GM21529 (cell line): Measurements from ENCODE around the gene SYCP2L.
"Not testable (repeated sequence)": the region's sequence is repeated elsewhere in the genome, so short reads cannot be mapped to it uniquely, and the experiment has no call there.

Experiments
- ATAC-seq: cut with Tn5 transposase; IDR thresholded peaks from one replicate; pipeline ENCODE4 v1.9.1; 2021; ENCODE audit not compliant: unreplicated experiment

SYCP2L gene

GRCh38 chr6:10877871-10878270 is 9.0 kb upstream of the SYCP2L start:
- ATAC-seq = no peak

DNA sequence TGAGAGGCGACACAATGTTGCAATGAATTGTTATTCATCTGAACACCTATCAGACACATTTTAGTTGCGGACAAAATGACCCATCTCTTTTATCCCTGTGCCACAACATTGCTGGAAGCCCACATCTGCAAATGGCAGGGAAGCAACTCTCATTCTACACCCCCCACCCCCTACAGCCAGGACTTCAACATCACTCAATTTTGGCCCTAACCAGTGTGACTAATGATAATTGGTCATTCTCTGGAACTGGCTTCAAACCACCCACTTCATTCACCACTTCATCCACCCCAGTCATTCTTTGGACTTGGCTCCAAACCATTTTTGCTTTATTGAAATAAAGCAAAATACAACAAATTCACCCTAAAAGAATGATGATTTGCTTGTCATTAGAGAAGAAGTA is 6.5 kb upstream of the SYCP2L start:
- no peak for ATAC-seq

DNA sequence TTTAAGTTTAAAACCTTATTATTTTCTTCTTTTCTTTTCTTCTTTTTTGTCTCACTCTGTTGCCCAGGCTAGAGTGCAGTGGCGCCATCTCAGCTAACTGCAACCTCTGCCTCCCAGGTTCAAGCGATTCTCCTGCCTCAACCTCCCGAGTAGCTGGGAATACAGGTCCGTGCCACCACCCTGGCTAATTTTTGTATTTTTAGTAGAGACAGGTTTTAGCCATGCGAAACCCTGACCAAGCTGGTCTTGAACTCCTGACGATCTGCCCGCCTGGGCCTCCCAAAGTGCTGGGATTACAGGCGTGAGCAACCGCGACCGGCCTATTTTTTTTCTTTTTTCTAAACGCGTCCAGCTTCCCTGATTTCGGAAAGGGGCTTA is 4.6 kb upstream of the SYCP2L start:
- not testable (repeated sequence) for ATAC-seq

DNA sequence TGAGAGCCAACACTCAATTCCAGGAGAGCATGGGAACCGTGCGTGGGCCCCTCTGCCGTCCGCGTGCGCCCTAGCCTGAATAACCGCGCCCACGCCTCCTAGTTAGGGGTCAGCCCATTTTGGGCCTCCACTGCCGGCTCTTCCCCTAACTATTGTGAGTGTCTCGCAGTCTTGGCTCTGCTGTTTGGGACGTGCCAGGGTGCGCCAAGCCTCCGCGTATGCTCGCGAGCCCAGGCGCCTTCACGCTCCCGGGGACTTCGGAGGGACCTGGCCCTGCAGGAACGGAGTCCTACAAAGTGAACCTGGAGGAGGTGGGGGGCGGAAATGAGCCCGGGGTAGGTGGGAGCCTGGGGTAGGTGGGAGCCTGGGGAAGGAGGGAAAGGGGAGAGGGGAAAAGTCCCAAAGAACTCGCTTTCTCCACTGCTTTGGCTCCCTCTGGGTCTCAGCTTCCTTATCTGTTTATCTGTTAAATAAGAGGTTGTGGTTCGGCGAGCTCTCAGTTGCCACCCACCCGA is 4.1 kb upstream of the SYCP2L start:
- ATAC-seq = no peak

DNA sequence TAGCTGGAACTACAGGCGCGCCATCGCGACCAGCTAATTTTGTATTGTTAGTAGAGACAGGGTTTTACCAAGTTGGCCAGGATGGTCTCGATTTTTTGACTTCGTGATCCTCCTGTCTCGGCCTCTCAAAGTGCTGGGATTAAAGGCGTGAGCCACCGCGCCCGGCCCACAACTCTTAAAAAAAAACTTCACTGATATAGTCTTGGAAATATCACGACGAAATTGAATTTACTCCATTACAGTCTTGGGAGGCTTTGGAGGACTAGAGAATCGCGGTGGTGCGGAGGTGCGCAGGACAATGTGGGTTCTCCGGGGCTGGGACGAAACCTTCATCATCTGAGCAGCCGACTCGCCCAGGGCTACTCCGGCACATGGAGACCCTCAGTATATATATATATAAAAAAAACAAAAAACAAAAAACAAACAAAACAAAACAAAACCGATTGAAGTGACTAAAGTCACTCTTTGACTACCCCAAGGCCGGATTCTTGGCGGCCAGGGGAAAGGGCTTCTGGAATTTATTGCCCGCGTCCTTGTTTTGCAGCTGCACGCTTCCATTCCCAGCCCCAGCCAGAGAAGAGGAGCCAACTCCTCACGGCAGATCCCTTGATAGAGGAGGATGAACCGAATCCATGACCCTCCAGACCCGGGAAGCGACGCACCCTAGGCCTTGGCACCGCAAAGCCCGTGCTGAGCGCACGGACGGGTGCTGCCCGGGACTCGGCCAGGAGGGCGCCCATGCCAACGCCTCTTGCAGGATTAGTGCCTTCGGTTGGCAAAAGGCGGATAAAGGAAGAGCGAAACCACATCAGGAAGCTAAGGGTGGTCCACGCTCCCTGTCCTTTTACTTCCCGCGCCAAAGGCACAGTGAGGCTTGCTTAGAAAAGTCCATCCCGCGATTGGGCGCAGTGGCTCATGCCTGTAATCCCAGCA is 3.3 kb upstream of the SYCP2L start:
- no peak for ATAC-seq

GRCh38 chr6:10884245-10884972 is 2.4 kb upstream of the SYCP2L start:
- no peak for ATAC-seq

DNA sequence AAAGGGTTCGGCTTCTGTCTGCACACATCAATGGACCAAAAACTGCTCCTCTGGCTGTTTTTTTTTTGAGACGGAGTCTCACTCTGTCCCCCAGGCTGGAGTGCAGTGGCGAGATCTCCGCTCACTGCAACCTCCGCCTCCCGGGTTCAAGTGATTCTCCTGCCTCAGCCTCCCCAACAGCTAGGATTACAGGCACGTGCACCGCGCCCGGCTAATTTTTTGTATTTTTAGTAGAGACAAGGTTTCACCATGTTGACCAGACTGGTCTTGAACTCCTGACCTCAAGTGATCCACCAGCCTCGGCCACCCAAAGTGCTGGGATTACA is 524 bp upstream of the SYCP2L start:
- not testable (repeated sequence) for ATAC-seq

DNA sequence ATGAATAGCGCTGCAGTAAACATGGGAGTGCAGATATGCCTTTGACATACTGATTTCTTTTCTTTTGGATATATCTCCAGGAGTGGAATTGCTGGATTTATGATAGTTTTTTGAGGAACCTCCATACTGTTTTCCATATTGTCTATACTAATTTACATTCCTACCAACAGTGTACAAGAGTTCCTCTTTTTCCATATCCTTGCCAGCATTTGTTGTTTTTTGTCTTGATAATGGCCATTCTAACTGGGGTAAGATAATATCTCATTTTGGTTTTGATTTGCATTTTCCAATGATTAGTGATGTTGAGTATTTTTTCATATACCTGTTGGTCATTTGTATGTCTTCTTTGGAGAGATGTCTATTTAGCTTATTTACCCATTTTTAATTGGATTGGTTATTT is 3.3 kb downstream of the SYCP2L start:
- no peak for ATAC-seq

DNA sequence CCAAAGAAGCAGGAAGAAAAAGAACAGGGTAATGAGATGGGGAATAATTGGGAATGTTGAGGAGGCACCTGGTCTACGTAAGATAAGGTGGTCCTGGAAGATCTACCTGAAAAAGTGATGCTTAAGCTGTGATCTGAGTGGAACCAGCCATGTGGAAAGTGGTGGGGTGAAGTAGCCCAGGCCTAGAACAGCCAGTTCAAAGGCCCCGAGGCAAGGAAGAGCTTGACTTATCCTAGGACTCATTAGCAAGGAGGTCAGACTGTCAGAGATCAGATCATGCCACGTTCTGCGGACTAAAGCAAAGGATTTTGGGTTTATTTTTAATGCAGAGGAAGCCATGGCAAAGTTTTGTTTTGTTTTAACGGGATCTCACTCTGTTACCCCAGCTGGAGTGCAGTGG is 5.1 kb downstream of the SYCP2L start:
- ATAC-seq = no peak

DNA sequence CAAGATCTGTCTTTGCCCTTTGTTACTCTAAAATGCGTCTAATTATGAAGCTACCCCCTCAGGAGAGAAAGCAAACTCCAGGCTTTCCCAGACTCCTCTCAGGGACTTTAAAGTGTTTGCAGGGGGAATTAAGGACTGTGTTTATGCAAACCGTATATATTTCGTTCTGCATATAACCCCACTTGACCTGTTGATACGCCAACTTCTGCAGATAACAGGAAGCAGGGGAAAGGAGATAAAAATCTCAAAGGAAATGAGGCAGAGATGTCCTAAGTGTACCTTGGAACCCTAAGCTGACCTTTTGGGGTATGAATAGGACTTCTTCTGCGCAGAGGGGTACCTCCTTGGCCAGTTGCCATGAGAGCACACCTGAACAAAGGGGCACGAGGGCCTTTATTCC is 8.1 kb downstream of the SYCP2L start:
- no peak for ATAC-seq

DNA sequence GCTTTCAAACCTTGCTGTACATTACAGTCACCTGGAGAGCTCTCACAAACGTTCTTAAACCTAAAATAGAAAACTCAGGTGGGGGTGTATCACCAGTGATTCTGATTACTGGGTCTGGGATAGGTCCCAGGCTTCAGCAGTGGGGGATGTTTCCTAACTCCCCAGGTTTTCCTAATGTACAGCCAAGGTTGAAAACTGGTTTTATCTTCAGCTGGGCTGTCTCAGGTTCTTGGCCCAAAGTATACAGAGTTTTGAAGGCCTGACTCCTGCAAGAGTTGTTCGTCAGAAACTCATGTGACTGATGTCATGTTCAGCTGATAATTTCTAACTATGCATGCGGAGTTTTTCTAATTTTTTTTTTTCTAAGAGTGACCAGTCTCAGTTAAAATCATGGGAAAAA is 9.8 kb downstream of the SYCP2L start:
- no peak for ATAC-seq

DNA sequence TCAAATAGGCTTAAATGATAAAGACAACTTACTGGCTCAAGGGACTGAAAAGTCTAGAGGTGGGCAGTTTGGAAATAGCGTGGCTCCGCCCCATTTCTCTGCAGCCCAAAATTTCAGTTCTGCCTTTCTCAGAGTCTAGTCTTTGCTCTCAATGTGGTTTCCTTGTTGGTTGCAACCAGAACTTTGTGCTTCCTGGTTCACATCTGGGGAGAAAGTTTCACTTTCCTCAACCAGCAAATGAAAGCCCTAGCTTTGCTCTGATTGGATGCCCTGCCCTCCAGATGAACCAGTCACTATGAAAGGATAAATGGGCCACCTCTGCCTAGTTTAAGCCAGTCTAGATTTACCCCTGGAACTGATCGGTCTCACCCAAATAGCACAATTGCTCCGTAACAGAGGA is 14.9 kb downstream of the SYCP2L start:
- peak; percentile 98 for ATAC-seq

DNA sequence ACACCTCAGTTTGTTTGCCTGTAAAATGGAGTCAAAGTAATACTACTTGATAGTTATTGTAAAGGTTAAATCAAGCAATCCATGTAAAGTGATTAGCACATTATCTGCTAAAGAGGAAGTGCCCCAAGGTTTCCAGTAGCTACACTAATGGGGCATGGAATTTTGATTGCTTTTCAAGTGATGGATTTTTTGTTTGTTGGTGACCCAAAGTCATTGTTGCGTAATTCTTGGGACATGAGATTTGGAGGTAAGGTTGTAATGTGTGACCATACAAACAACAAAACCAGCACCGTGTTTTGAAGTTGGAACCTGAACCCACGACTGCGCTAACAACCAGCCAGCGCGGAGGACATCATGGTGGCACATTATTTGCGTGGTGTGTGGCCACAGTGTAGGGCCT is 17.2 kb downstream of the SYCP2L start:
- no peak for ATAC-seq

- no peak for ATAC-seq
These were observed 21.4 kb downstream of the SYCP2L start for GRCh38 chr6:10908228-10908627.

- not testable (repeated sequence) for ATAC-seq
These were observed 32.7 kb downstream of the SYCP2L start for GRCh38 chr6:10919520-10919919.

- ATAC-seq = no peak
These were observed 46.3 kb downstream of the SYCP2L start for GRCh38 chr6:10933126-10933525.

DNA sequence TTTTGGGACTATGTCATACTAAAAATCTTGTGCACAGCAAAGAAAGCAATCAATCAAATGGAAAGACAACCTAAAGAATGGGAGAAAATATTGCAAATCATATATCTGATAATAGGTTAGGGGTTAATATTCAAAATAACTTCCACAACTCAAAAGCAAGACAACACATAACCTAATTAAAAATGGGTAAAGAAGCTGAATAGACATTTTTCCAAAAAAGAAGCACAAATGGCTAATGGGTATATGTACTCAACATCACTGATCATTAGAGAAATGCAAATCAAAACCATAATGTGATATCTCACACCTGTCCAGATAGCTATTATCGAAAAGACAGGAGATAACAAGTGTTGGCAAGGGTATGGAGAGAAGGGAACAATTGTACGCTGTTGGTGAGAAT is 53.0 kb downstream of the SYCP2L start:
- no peak for ATAC-seq

- ATAC-seq = no peak
These were observed 59.0 kb downstream of the SYCP2L start for GRCh38 chr6:10945845-10946244.

DNA sequence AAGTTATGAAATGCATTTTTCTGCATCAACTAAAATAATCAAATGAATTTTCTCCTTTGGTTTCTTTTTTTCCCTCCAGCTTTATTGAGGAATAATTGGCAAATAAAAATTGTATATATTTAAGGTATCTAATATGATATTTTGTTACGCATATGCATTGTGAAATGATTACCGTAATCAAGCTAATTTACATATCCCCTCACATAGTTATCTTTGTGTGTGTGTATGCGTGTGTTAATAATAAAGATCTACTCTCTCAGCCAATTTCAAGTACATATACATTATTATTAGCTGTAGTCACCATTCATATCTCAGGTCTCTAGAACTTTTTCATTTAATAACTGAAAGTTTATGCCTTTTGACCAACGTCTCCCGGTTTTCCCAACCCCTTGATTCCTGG is 61.1 kb downstream of the SYCP2L start:
- ATAC-seq = no peak

DNA sequence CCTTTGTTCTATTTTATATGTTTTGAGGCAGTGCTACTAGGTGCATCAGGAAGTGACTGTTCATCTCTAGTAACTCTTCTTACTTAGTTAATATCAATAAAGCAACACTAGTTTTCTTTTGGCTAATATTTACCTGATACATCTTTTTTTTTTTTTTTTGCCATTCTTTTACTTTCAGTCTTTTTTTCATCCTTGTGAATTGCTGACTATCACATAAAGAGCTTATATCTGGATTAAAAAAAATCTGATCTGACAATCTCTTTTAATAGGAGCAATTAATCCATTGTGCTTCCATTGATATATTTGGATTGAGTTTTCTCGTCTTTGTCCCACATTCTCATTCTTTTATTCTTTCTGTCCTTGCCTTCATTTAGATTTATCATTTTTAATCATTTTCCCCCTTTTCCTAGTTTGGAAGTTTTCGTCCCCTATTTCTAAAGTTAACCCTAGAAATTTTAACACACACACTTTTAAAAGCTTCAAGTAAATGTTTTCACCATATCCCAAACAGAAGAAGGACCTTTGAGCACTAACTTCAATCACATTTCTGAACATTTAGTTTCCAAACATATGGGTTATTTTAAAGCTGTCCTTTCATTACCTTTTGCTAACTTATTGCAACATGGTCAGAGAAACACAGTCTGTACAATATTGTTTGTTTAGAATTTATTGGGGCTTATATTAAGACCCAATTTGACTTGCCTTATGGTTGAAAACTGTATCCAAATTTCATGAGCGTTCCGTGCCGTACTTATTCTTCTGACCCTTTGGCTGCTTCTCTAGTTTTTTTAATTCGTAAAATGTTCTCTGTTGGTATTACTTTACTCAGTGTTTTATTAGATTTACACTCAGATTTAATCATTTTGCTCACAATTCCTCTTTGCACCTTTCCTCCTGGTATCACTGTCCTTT is 63.0 kb downstream of the SYCP2L start:
- no peak for ATAC-seq

- ATAC-seq = no peak
These were observed 64.9 kb downstream of the SYCP2L start for GRCh38 chr6:10951675-10952282.
